ENCODE data around the gene MALSU1.

DNA sequence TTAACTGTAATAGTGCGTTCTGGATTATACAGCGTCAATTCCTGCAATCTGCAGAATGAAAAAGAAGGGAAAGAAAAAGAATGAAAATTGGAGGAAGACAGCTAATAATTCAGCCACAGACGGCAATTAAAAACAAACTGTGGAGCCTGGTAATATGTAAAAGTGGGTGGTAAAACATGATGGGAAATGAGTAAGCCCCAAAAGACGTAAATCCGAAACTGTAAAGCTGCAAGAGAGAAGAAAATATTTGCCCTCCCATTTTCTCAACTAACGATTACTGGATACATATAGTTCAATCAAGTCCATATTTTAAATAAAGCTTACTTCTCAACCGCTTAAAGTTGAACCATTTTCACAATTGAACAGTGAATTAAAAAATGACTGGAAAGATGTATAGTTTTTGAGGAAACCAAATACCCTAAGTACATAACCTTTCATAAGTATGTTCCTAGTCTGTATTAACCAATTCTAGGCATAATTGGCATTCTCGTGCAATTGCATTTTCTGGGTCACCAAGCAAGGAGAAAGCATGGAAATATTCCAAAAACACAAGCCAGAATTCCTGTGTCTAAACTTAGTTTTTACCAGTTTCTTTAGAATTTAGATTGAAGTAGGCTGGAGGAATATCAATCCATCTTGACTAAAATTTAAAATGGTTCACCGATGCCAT, 44.8 kb downstream of the MALSU1 start:
- TF ChIP-seq, protein P1, sequence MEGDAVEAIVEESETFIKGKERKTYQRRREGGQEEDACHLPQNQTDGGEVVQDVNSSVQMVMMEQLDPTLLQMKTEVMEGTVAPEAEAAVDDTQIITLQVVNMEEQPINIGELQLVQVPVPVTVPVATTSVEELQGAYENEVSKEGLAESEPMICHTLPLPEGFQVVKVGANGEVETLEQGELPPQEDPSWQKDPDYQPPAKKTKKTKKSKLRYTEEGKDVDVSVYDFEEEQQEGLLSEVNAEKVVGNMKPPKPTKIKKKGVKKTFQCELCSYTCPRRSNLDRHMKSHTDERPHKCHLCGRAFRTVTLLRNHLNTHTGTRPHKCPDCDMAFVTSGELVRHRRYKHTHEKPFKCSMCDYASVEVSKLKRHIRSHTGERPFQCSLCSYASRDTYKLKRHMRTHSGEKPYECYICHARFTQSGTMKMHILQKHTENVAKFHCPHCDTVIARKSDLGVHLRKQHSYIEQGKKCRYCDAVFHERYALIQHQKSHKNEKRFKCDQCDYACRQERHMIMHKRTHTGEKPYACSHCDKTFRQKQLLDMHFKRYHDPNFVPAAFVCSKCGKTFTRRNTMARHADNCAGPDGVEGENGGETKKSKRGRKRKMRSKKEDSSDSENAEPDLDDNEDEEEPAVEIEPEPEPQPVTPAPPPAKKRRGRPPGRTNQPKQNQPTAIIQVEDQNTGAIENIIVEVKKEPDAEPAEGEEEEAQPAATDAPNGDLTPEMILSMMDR (conservative IDR thresholded peaks at IDR 0.05 in 1 of 2, IDR thresholded peaks at IDR 0.05 in 1 of 2; ENCODE audit: low read depth in 1 of 2, low read length in 2 of 2) = no peak
- no peak for TF ChIP-seq EZH2 (IDR thresholded peaks at IDR 0.05; ENCODE audit: low read length, missing control alignments)

All from fibroblast of lung (primary cell).